HepG2 (cell line): Measurements from ENCODE around the gene KRTAP1-5. TPM values are rescaled to one million over a fixed set of nuclear protein-coding genes. Genes with fewer than 3 reads are reported as not detected.

Source experiments
- ATAC-seq: fragments of 200-7000 bp; cut with Tn5 transposase; 3 replicates; pipeline ENCODE4 v1.9.1; 2020; ENCODE audit warnings: mild to moderate bottlenecking, moderate library complexity
- BruUV-seq: library from RNA; stranded (reverse); fragments of 400-500 nt; replicated peaks from 2 replicates; lab custom pipeline; 2021; lab: Mats Ljungman, UMichigan
- CTCF ChIA-PET: fragments of 300-600 bp; formaldehyde crosslinking; extraction: SDS; loops from one replicate; lab custom pipeline; 2021; ENCODE audit warnings: low total read pairs, inconsistent platforms, low intra/inter-chr PET ratio; lab: Yijun Ruan, JAX
- POLR2A ChIA-PET: fragments of 350-600 bp; sonication (Branson Sonifier 250); formaldehyde crosslinking; loops from one replicate; lab custom pipeline; 2020; ENCODE audit warnings: antibody characterized with exemption, inconsistent platforms; lab: Yijun Ruan, JAX
- DNase-seq: peaks from one replicate; pipeline ENCODE4 v3.0.0-alpha.2; 2015; ENCODE audit warnings: low spot score
- FAIRE-seq: peaks from 3 replicates; lab custom pipeline; 2011; peaks lifted over from hg19 to GRCh38; lab: Jason Lieb, UNC
- H2AFZ ChIP-seq: one replicate; pipeline ENCODE4 v1.6.1; 2011; ENCODE audit warnings: low read length, inconsistent platforms
- H3K27ac ChIP-seq: fragments of 300-600 bp; 3 replicates; pipeline ENCODE4 v1.8.0; 2011; ENCODE audit warnings: mixed run types, mild to moderate bottlenecking, mixed read lengths, low read length, inconsistent platforms; ENCODE audit not compliant: insufficient read depth; ENCODE audit errors: extremely low read length
- H3K27me3 ChIP-seq, 2 experiments: fragments of 200-600 bp in 1 of 2; 2 replicates in 1 of 2; 3 replicates in 1 of 2; pipeline versions ENCODE4 v1.6.0 to v1.8.0; 2011; ENCODE audit warnings: low read length in 2 of 2, mild to moderate bottlenecking in 2 of 2, moderate library complexity in 2 of 2, inconsistent platforms in 1 of 2; ENCODE audit not compliant: insufficient read depth in 2 of 2, control insufficient read depth in 1 of 2
- H3K36me3 ChIP-seq, 2 experiments: fragments of 200-600 bp in 1 of 2; replicated peaks in 1 of 2; 2 replicates in 1 of 2; 3 replicates in 1 of 2; pipeline versions ENCODE4 v1.5.1 to v1.8.0; 2011; ENCODE audit warnings: low read length in 2 of 2, inconsistent platforms in 1 of 2; ENCODE audit not compliant: insufficient read depth in 2 of 2, control insufficient read depth in 1 of 2
- H3K4me1 ChIP-seq: 2 replicates; pipeline ENCODE4 v1.5.1; 2012; ENCODE audit warnings: low read length, inconsistent platforms; ENCODE audit not compliant: insufficient read depth
- H3K4me2 ChIP-seq: 2 replicates; pipeline ENCODE4 v1.6.0; 2011; ENCODE audit warnings: low read depth, low read length, inconsistent platforms
- H3K4me3 ChIP-seq, 3 experiments: fragments of 200-600 bp in 1 of 3; sonication (generic), shearing (Covaris generic) in 1 of 3; replicated peaks in 1 of 3; 2 replicates each; pipeline ENCODE4 v1.5.1; 2011 to 2016; ENCODE audit warnings: low read length in 3 of 3, inconsistent platforms in 2 of 3, low read depth in 2 of 3, mild to moderate bottlenecking in 2 of 3, control low read depth in 1 of 3, mixed read lengths in 1 of 3; ENCODE audit not compliant: insufficient read depth in 1 of 3
- H3K79me2 ChIP-seq: one replicate; pipeline ENCODE4 v1.6.1; 2011; ENCODE audit warnings: low read length, inconsistent platforms; ENCODE audit not compliant: insufficient read depth
- H3K9ac ChIP-seq: 2 replicates; pipeline ENCODE4 v1.6.0; 2011; ENCODE audit warnings: mild to moderate bottlenecking, low read depth, low read length, inconsistent platforms; ENCODE audit not compliant: insufficient read depth
- H3K9me3 ChIP-seq: 2 replicates; pipeline ENCODE4 v1.5.1; 2012; ENCODE audit warnings: mild to moderate bottlenecking, low read length
- H4K20me1 ChIP-seq: 2 replicates; pipeline ENCODE4 v1.6.0; 2011; ENCODE audit warnings: inconsistent platforms, mild to moderate bottlenecking, low read length, moderate library complexity; ENCODE audit not compliant: insufficient read depth
- ARID4A ChIP-seq: sonication (generic); formaldehyde crosslinking; IDR thresholded peaks from 2 replicates; pipeline ENCODE4 v1.5.0; 2020; ENCODE audit warnings: mild to moderate bottlenecking, missing genetic modification reagents, borderline replicate concordance
- CEBPG ChIP-seq: IDR thresholded peaks from 2 replicates; pipeline ENCODE4 v1.6.1; 2016
- EP300 ChIP-seq, 3 experiments: sonication (generic) in 1 of 3; formaldehyde crosslinking in 1 of 3; IDR thresholded peaks; 2 replicates each; pipeline versions ENCODE4 v1.5.1 to v1.6.1; 2011 to 2020; ENCODE audit warnings: low read depth in 2 of 3, low read length in 2 of 3, borderline replicate concordance in 1 of 3, improper control_type of control experiment in 1 of 3, mild to moderate bottlenecking in 1 of 3, missing genetic modification reagents in 1 of 3, moderate library complexity in 1 of 3
- KLF11 ChIP-seq: IDR thresholded peaks from 2 replicates; pipeline ENCODE4 v1.6.1; 2016; ENCODE audit warnings: missing compliant biosample characterization
- SAP130 ChIP-seq: IDR thresholded peaks from 2 replicates; pipeline ENCODE4 v1.6.1; 2016; ENCODE audit warnings: low read depth
- SCMH1 ChIP-seq: sonication (generic); formaldehyde crosslinking; IDR thresholded peaks from 2 replicates; pipeline ENCODE4 v1.9.0; 2021; ENCODE audit warnings: missing genetic modification reagents, mild to moderate bottlenecking, borderline replicate concordance
- TEAD3 ChIP-seq: optimal IDR thresholded peaks from 2 replicates; pipeline ENCODE3; 2016; ENCODE audit warnings: borderline replicate concordance
- ZNF510 ChIP-seq: sonication (generic); formaldehyde crosslinking; IDR thresholded peaks from 2 replicates; pipeline ENCODE4 v1.4.0; 2020; ENCODE audit warnings: low read depth, mild to moderate bottlenecking, missing genetic modification reagents
- ZNF563 ChIP-seq: sonication (generic); formaldehyde crosslinking; IDR thresholded peaks from 2 replicates; pipeline ENCODE4 v1.8.0; 2022; ENCODE audit warnings: mild to moderate bottlenecking, moderate library complexity, missing genetic modification reagents
- ZNF772 ChIP-seq: sonication (generic); formaldehyde crosslinking; IDR thresholded peaks from 2 replicates; pipeline ENCODE4 v1.5.0; 2020; ENCODE audit warnings: mild to moderate bottlenecking, missing genetic modification reagents
- WGBS: methylation state at CpG from one replicate; pipeline ENCODE4 v1.1.6; 2017; ENCODE audit warnings: low lambda C conversion rate; 5-methylcytosine and 5-hydroxymethylcytosine counted together
- in situ Hi-C: cut with HindIII; loops from 2 replicates; pipeline ENCODE4 v1.10.0; 2017; ENCODE audit warnings: low pct_unique_long_range_greater_than_20kb; ENCODE audit not compliant: extremely low pct_ligation_motif_present
- intact Hi-C: fragments of 100-400 bp; cut with micrococcal nuclease; formaldehyde crosslinking; loops from one replicate; pipeline ENCODE4 v1.10.0; 2022; ENCODE audit not compliant: unreplicated experiment
- polyA plus RNA-seq, 8 experiments: library from polyadenylated mRNA; depleted of rRNA in 3 of 8; stranded (reverse) in 7 of 8; unstranded in 1 of 8; fragments of >200 nt; fragmentation: Illumina TruSeq in 4 of 8; extraction: Trizol in 4 of 8; gene quantifications; 2 replicates each; pipeline versions ENCODE4 v1.2.1 to v1.2.3, GENCODE V29; 2011 to 2016; ENCODE audit warnings: low read depth in 4 of 8, missing spikeins in 1 of 8, mixed read lengths in 1 of 8; ENCODE audit not compliant: insufficient read depth in 1 of 8
- total RNA-seq, 5 experiments: library from RNA; depleted of rRNA; stranded (reverse); fragments of >200 nt; fragmentation: Illumina TruSeq; extraction: Trizol; gene quantifications; 2 replicates each; pipeline ENCODE4 v1.2.3, GENCODE V29; 2016; ENCODE audit warnings: low read depth in 1 of 5

Gene KRTAP1-5
- total and polyA plus RNA-seq, 2 of the 13 experiments (the other 11 are each of a cell fraction or from before 2014, with no cell fraction given), result 0.09 TPM; not detected in 1

- Histone ChIP-seq H4K20me1 (no peaks in the 10 kb centered on the region), H3K27me3 (no peaks in the 10 kb centered on the region), H3K27ac (peak overlapping the region; percentile 70), H2AFZ (no peak overlapping the region), H3K9ac (peak overlapping the region; percentile 55), H3K36me3 (no peaks in the 10 kb centered on the region), H3K79me2 (no peaks in the 10 kb centered on the region), H3K4me1 (peaks cover 61% of the 10 kb centered on the region), H3K4me2 (peak overlapping the region; percentile 36), H3K4me3 (no peak overlapping the region; a peak in 1 of 6 replicates), H3K9me3 (no peaks in the 10 kb centered on the region)
- peak; percentile 32 for DNase-seq
- POLR2A ChIA-PET, result interaction anchor here (0.9 to 2.1 kb wide), 5 partner anchors 10 to 108 kb away, joined by 3 to 15 read pairs (median 7); no protein-coding TSS in a partner anchor
- WGBS, result 37% methylated on average over 1 of the region's 1 CpG
- ATAC-seq, result no peak
- in situ Hi-C loops, result loop anchor here (5.0 kb wide), 1 partner anchor 47 kb away; the partner anchor contains the start of gene KRTAP2-2
- no peak for TF ChIP-seq ARID4A (CRISPR knock-in tag)
- peak in 1 of 2 experiments; percentile 29; a peak in 1 of 4 replicates for TF ChIP-seq EP300 (IDR thresholded peaks at IDR 0.05; ENCODE audit: low read depth in 2 of 2, low read length in 2 of 2)
- no peak for TF ChIP-seq EP300 (CRISPR knock-in tag; IDR thresholded peaks at IDR 0.05; ENCODE audit: borderline replicate concordance)
- no peak for TF ChIP-seq ZNF510 (CRISPR knock-in tag)
- TF ChIP-seq KLF11, result no peak
- TF ChIP-seq CEBPG (CRISPR knock-in tag), result peak; percentile 44; the same call in 1 of the 2 replicates
- TF ChIP-seq ZNF563 (CRISPR knock-in tag), result no peak
- TF ChIP-seq TEAD3, result no peak
- TF ChIP-seq SCMH1 (CRISPR knock-in tag), result no peak
- TF ChIP-seq ZNF772 (CRISPR knock-in tag), result no peak
- TF ChIP-seq SAP130 (CRISPR knock-in tag), result 0 out of 2 replicates have a peak, but pooled peaks have one; percentile 12
- no TSS peak for BruUV-seq
- intact Hi-C loops, result loop anchor here (1.0 to 5.0 kb wide), 3 partner anchors 49 to 103 kb away; no protein-coding TSS in a partner anchor
- no peak for FAIRE-seq
- CTCF ChIA-PET, result no interaction called here
These were observed 17.1 kb downstream of the KRTAP1-5 start for GRCh38 chr17:41009936-41010335.
